ENCODE measurements around the gene FANCB.

DNA sequence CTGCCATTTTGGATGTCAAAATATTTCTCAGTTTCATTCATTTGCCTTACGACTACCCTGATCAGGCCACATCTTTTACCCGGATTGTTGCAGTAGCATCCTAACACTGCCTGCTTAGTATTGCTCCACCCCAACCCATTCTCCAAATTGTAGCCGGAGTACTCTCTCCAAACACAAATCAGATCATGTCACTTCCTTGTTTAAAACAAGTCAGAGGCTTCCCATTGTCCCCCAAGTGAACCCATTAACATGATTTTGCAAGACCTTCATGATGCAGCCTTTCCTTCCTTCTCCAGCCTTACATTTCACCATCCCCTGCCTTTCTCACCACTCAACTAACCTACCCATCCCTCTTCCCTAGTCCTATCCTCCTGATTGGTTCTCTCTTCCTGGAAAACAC, 53.1 kb downstream of the FANCB start:
- TF ChIP-seq, protein P1, sequence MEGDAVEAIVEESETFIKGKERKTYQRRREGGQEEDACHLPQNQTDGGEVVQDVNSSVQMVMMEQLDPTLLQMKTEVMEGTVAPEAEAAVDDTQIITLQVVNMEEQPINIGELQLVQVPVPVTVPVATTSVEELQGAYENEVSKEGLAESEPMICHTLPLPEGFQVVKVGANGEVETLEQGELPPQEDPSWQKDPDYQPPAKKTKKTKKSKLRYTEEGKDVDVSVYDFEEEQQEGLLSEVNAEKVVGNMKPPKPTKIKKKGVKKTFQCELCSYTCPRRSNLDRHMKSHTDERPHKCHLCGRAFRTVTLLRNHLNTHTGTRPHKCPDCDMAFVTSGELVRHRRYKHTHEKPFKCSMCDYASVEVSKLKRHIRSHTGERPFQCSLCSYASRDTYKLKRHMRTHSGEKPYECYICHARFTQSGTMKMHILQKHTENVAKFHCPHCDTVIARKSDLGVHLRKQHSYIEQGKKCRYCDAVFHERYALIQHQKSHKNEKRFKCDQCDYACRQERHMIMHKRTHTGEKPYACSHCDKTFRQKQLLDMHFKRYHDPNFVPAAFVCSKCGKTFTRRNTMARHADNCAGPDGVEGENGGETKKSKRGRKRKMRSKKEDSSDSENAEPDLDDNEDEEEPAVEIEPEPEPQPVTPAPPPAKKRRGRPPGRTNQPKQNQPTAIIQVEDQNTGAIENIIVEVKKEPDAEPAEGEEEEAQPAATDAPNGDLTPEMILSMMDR (IDR thresholded peaks at IDR 0.05), result no peak
- TF ChIP-seq POLR2A (IDR thresholded peaks at IDR 0.05), result no peak

Data from upper lobe of left lung (tissue), 4 donors.